Astrocyte (in vitro differentiated cells and primary cell): ENCODE data around the gene PLXDC1.

ENCODE experiments used
- CTCF ChIP-seq: IDR thresholded peaks from 2 replicates; pipeline ENCODE4 v1.5.1; 2011; ENCODE audit warnings: low read depth, mild to moderate bottlenecking, inconsistent platforms, low read length, moderate library complexity; ENCODE audit not compliant: insufficient read depth
- EZH2 ChIP-seq: IDR thresholded peaks from 2 replicates; pipeline ENCODE4 v1.6.1; 2012; ENCODE audit warnings: mild to moderate bottlenecking, low read length, inconsistent platforms; ENCODE audit not compliant: insufficient read depth

- TF ChIP-seq CTCF (no peak), EZH2 (no peak)
These were observed 54.3 kb downstream of the PLXDC1 start for GRCh38 chr17:39097150-39097519.
